Muscle layer of duodenum (tissue), 2 donors: ENCODE results near the gene HIP1R.

Source experiments
- H3K27ac ChIP-seq: one replicate; pipeline ENCODE4 v1.7.0; 2013; ENCODE audit warnings: mild to moderate bottlenecking, low read length
- H3K27me3 ChIP-seq: one replicate; pipeline ENCODE4 v1.7.0; 2013; ENCODE audit warnings: low read depth, mild to moderate bottlenecking, control low read depth, low read length
- H3K36me3 ChIP-seq, 2 donors: one replicate each; pipeline ENCODE4 v1.7.0; 2013; ENCODE audit warnings: low read length in 2 of 2, control low read depth in 1 of 2, mild to moderate bottlenecking in 1 of 2; ENCODE audit not compliant: insufficient read depth in 2 of 2, control insufficient read depth in 1 of 2
- H3K4me1 ChIP-seq, 2 donors: one replicate each; pipeline ENCODE4 v1.7.0; 2013; ENCODE audit warnings: low read length in 2 of 2, mild to moderate bottlenecking in 2 of 2, control low read depth in 1 of 2, moderate library complexity in 1 of 2; ENCODE audit not compliant: insufficient read depth in 2 of 2, control insufficient read depth in 1 of 2
- H3K4me3 ChIP-seq, 2 donors: one replicate each; pipeline ENCODE4 v1.7.0; 2013; ENCODE audit warnings: low read length in 2 of 2, low read depth in 1 of 2, mild to moderate bottlenecking in 1 of 2
- H3K9me3 ChIP-seq, 2 donors: one replicate each; pipeline ENCODE4 v1.7.0; 2013; ENCODE audit warnings: low read length in 2 of 2, control low read depth in 1 of 2, mild to moderate bottlenecking in 1 of 2; ENCODE audit not compliant: control insufficient read depth in 1 of 2
- donor health status: healthy.

Gene HIP1R

DNA sequence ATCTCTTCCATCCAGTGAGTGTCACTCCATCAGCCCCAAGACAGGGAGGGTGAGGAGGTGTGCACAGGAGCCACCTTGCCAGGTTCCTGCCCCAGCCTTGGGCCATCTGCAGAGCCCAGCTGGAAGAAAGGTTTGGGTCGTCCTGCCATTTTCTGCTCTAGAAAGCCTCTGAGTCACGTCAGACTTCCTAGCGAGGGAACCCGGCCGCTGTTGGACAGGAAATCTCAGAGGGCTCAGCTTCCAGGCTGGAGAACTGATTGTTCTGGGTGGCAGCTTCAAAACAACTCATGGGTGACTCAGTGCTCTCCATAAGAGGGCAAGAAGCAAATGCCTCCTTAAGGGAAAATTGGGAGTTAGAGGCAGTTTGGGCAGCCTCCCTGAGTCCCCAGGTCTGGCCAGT is 16.6 kb downstream of the HIP1R start:
- H3K27ac ChIP-seq, result no peak overlapping the region
- no peaks in the 10 kb centered on the region for H3K27me3 ChIP-seq
- no peak overlapping the region for H3K4me3 ChIP-seq
- H3K4me1 ChIP-seq, result peaks cover 0 to 10% of the 10 kb centered on the region in 2 donors
- no peaks in the 10 kb centered on the region for H3K36me3 ChIP-seq
- no peaks in the 10 kb centered on the region for H3K9me3 ChIP-seq

DNA sequence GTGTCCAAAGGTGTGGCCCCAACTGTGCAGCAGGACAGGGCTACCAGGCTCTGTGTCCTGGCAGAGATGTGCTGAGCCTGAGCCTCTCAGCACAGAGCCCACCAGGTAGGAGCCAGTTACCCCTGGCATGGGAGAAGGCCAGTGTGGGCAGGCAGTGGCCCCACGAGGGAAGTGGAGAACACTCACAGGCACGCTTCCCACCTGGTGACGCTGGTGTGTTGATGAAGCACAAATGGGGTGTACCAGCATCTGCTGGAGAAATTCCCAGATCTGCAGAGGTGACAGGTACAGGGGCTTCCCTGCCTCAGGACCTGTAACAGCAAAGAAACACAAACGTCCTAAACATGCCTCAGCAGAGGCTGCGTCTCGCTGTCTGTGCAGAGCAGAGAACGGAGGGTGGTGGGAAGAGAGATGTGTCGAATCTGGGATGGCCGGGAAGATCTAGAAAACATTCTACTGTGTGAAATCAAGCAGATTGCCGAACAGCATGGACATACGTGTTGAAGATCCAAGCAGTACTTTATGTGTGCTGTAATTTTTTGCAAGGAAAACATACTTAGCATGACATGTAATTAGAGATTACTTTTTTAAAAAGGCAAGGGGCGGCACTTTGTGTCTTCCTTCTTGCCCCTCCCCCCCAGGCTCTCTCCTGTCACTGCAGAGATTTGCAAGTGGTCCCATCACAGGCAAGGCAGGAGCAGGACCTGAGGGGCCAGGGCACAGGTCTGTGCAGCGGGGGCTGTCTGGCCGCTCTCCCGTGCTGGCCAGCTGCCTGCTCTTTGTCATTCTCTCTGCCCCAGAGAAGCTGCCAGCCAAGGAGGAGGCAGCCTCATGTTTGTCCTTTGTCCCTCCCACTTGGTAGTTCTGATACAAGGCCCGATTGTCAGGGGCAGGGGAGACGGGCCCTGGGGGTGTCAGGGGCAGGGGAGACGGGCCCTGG is 17.3 kb downstream of the HIP1R start:
- Histone ChIP-seq H3K27me3 (no peaks in the 10 kb centered on the region), H3K27ac (no peak overlapping the region), H3K4me1 (peaks cover 0 to 10% of the 10 kb centered on the region in 2 donors), H3K4me3 (no peak overlapping the region), H3K36me3 (no peaks in the 10 kb centered on the region), H3K9me3 (no peaks in the 10 kb centered on the region)

DNA sequence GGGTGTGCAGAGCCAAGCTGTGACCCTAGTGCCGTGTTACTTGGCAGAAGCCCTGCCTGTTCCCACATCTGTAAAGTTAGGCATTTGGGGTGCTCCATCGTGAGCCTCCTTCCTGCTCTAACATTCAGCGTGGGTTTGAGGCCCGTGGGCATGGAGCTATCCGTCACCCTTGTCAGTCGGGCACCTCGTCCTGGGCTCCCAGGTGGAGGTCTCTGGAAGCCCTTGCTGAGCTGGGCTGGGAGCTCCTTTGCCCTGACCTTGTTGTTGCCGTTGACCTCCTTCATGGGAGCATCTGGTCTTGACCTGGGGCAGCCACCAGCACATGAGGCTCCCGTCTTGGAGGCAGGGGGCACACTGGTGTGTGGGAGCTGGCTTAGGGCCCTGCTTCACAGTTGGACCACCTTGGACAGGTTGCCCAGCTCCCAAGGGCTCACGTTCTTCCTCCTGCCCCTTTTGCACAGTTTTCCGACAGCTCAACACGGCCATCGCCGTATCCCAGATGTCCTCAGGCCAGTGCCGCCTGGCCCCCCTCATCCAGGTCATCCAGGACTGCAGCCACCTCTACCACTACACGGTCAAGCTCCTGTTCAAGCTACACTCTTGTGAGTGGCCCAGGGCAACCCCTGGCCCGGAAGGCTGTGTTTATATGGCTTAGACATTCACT is 18.5 kb downstream of the HIP1R start:
- Histone ChIP-seq H3K4me3 (no peak overlapping the region), H3K4me1 (peaks cover 0 to 10% of the 10 kb centered on the region in 2 donors), H3K27me3 (no peaks in the 10 kb centered on the region), H3K9me3 (no peaks in the 10 kb centered on the region), H3K36me3 (no peaks in the 10 kb centered on the region), H3K27ac (no peak overlapping the region)

DNA sequence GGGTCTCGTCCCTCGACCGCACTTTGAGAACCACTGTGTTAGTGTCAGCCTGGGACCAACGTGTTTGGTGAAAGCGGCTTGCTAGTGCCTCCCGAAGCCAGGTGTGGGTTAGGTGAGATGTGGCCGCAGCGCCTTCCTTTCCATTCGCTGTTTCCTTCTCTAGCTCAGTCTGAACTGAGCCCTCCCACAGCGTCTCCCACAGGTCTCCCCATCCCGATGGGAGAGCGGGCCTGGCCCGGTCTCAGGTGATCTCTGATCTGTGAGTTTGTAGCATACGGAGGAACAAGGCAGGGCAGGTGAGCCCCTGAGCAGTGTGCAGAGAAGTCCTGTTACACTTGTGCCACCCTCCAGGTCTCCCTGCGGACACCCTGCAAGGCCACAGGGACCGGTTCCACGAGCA is 19.3 kb downstream of the HIP1R start:
- Histone ChIP-seq H3K9me3 (no peaks in the 10 kb centered on the region), H3K27ac (no peak overlapping the region), H3K4me3 (no peak overlapping the region), H3K27me3 (no peaks in the 10 kb centered on the region), H3K4me1 (peaks cover 0 to 10% of the 10 kb centered on the region in 2 donors), H3K36me3 (no peaks in the 10 kb centered on the region)

DNA sequence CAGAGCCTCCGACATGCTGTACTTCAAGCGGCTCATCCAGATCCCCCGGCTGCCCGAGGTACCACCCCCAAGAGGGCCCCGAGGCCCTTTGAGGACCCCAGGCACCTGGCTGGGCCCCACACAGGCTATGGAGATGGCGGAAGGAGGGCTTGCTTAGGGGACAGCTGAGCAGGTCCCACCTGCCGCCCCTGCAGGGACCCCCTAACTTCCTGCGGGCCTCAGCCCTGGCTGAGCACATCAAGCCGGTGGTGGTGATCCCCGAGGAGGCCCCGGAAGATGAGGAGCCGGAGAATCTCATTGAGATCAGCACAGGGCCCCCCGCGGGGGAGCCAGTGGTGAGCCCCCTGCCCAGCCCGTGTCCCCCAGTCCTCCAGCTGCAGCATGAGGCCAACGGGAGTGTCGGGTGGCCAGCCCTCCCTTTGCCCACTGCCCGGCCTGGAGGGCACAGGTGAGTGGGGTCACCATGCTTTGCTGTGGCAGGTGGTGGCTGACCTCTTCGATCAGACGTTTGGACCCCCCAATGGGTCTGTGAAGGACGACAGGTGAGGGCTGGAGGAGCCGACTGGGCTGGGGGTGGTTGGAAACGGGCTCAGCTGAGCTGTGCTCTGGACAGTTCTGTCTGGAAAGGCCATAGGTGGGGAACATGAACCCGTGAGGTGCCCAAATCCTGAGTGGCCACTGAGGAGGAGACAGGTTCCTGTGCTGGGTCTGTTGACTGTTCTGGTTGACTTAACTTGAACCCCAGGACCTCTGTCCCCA is 20.0 kb downstream of the HIP1R start:
- peaks cover 0 to 13% of the 10 kb centered on the region in 2 donors for H3K4me1 ChIP-seq
- H3K36me3 ChIP-seq, result no peaks in the 10 kb centered on the region
- no peak overlapping the region for H3K4me3 ChIP-seq
- H3K9me3 ChIP-seq, result no peaks in the 10 kb centered on the region
- no peak overlapping the region for H3K27ac ChIP-seq
- H3K27me3 ChIP-seq, result no peaks in the 10 kb centered on the region

DNA sequence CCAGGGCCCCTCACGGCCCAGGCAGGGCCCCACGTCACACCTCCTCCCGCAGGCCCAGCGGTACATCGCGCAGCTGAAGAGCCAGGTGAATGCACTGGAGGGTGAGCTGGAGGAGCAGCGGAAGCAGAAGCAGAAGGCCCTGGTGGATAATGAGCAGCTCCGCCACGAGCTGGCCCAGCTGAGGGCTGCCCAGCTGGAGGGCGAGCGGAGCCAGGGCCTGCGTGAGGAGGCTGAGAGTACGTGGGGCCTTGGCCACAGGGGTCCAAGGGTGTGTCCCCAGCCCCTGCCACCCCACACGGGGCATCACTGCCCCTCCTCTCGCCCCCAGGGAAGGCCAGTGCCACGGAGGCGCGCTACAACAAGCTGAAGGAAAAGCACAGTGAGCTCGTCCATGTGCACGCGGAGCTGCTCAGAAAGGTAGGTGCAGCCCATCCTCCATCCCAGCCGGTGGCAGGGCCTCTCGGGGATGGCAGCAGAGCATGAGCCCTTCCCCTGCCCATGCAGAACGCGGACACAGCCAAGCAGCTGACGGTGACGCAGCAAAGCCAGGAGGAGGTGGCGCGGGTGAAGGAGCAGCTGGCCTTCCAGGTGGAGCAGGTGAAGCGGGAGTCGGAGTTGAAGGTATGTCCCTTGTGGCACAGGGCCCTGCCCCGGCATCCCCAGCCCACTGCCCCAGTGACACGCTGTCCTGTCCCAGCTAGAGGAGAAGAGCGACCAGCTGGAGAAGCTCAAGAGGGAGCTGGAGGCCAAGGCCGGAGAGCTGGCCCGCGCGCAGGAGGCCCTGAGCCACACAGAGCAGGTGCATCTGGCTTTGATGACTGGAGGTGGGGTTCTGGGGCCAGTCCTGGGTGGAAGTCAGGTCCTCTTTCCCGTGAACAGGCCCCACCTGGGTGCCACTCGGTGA is 20.9 kb downstream of the HIP1R start:
- H3K4me3 ChIP-seq, result no peak overlapping the region
- no peaks in the 10 kb centered on the region for H3K36me3 ChIP-seq
- no peaks in the 10 kb centered on the region for H3K9me3 ChIP-seq
- no peaks in the 10 kb centered on the region for H3K27me3 ChIP-seq
- H3K27ac ChIP-seq, result no peak overlapping the region
- peaks cover 0 to 21% of the 10 kb centered on the region in 2 donors for H3K4me1 ChIP-seq

DNA sequence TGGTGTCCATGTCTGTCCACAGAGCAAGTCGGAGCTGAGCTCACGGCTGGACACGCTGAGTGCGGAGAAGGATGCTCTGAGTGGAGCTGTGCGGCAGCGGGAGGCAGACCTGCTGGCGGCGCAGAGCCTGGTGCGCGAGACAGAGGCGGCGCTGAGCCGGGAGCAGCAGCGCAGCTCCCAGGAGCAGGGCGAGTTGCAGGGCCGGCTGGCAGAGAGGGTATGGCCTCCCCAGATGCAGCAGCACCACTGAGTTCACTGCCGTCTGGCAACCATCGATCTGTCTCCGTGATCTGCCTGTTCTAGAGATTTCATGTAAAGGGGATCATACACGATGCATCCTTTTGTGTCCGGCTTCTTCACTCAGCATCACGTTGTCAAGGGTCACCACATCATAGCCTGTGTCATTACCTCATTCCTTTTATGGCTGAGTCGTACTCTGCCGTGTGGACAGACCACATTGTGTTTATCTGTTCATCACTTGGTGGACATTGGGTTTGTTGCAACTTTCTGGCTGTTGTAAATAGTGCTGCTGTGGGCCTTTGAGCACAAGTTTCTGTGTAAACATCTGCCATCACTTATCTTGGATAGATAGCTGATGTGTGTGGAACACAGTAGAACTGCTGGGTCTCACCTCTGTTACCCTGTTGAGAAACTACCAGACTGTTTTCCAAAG is 21.9 kb downstream of the HIP1R start:
- H3K27ac ChIP-seq, result no peak overlapping the region
- H3K27me3 ChIP-seq, result no peaks in the 10 kb centered on the region
- H3K4me1 ChIP-seq, result peaks cover 0 to 22% of the 10 kb centered on the region in 2 donors
- no peaks in the 10 kb centered on the region for H3K9me3 ChIP-seq
- no peaks in the 10 kb centered on the region for H3K36me3 ChIP-seq
- H3K4me3 ChIP-seq, result no peak overlapping the region

DNA sequence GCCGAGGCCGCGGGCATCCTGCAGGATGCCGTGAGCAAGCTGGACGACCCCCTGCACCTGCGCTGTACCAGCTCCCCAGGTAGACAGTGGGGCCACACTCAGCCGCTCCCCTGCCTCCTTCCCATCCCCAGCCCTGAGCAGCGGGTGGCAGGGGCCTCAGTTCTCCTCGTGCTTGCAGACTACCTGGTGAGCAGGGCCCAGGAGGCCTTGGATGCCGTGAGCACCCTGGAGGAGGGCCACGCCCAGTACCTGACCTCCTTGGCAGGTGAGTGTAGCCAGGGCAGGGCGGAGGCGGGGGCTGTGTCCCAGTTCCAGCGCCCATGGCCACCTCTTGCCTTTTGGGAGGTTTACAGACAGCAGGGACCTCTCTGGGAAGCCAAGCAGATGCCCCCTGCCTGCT is 22.9 kb downstream of the HIP1R start:
- H3K4me3 ChIP-seq, result no peak overlapping the region
- H3K27ac ChIP-seq, result no peak overlapping the region
- H3K36me3 ChIP-seq, result no peaks in the 10 kb centered on the region
- H3K27me3 ChIP-seq, result no peaks in the 10 kb centered on the region
- H3K4me1 ChIP-seq, result peaks cover 0 to 20% of the 10 kb centered on the region in 2 donors
- H3K9me3 ChIP-seq, result no peaks in the 10 kb centered on the region

DNA sequence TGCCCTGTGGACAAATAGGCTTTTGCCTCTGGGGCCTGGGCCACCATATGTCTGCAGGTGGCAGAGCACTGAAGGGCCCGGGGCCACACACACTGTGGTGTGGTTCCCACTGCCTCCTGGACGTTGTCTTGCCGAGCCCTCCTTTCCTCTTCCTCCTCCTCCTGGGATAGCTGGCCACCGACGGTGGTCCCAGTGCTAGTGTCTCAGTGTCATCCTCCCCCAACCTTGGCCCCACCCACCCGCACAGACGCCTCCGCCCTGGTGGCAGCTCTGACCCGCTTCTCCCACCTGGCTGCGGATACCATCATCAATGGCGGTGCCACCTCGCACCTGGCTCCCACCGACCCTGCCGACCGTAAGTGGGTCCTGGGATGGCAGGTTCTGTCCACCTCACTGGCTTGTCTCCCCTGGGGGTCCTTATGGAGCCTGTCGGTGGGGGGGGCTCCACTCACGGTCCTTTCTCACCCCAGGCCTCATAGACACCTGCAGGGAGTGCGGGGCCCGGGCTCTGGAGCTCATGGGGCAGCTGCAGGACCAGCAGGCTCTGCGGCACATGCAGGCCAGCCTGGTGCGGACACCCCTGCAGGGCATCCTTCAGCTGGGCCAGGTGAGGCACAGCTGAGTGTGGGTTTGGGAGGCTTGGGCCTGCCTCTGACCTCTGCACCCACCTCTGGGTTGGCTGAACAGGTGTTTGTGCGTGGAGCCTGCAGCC is 23.5 kb downstream of the HIP1R start:
- Histone ChIP-seq H3K36me3 (no peaks in the 10 kb centered on the region), H3K4me3 (no peak overlapping the region), H3K27ac (no peak overlapping the region), H3K4me1 (peaks cover 0 to 17% of the 10 kb centered on the region in 2 donors), H3K9me3 (no peaks in the 10 kb centered on the region), H3K27me3 (no peaks in the 10 kb centered on the region)
